ENCODE results near the gene CACNA1B. TPM values are rescaled to one million over a fixed set of nuclear protein-coding genes. Genes with fewer than 3 reads are reported as not detected.

The CACNA1B gene
- total and polyA plus RNA-seq, 2 of the 13 experiments (the other 11 are each of a cell fraction or from before 2014, with no cell fraction given): under 0.01 to 0.04 TPM

- TF ChIP-seq, protein P1, sequence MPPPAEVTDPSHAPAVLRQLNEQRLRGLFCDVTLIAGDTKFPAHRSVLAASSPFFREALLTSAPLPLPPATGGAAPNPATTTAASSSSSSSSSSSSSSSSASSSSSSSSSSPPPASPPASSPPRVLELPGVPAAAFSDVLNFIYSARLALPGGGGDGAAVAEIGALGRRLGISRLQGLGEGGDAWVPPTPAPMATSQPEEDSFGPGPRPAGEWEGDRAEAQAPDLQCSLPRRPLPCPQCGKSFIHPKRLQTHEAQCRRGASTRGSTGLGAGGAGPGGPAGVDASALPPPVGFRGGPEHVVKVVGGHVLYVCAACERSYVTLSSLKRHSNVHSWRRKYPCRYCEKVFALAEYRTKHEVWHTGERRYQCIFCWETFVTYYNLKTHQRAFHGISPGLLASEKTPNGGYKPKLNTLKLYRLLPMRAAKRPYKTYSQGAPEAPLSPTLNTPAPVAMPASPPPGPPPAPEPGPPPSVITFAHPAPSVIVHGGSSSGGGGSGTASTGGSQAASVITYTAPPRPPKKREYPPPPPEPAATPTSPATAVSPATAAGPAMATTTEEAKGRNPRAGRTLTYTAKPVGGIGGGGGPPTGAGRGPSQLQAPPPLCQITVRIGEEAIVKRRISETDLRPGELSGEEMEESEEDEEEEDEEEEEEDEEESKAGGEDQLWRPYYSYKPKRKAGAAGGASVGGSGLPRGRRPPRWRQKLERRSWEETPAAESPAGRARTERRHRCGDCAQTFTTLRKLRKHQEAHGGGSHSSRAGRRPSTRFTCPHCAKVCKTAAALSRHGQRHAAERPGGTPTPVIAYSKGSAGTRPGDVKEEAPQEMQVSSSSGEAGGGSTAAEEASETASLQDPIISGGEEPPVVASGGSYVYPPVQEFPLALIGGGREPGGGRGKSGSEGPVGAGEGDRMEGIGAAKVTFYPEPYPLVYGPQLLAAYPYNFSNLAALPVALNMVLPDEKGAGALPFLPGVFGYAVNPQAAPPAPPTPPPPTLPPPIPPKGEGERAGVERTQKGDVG (CRISPR knock-in tag; IDR thresholded peaks at IDR 0.05; ENCODE audit: borderline replicate concordance): no peak
- TF ChIP-seq EP300 (IDR thresholded peaks at IDR 0.05; ENCODE audit: low read depth in 2 of 2, low read length in 2 of 2) (no peak), EP300 (CRISPR knock-in tag; IDR thresholded peaks at IDR 0.05; ENCODE audit: borderline replicate concordance) (no peak)
Observed at GRCh38 chr9:138058181-138058580, 180.6 kb downstream of the CACNA1B start (continued).

GRCh38 chr9:138059196-138059595 lies 181.6 kb downstream of the CACNA1B start:
- no peaks in the 10 kb centered on the region for H3K36me3 ChIP-seq (replicated peaks in 1 of 2; ENCODE audit: control insufficient read depth in 1 of 2, insufficient read depth in 2 of 2, low read length in 2 of 2)
- no peak for DNase-seq (ENCODE audit: low spot score)
- intact Hi-C loops (cut with micrococcal nuclease; ENCODE audit: unreplicated experiment) (no loop called here), in situ Hi-C loops (cut with HindIII; ENCODE audit: extremely low pct_ligation_motif_present, low pct_unique_long_range_greater_than_20kb) (no loop called here)
- ChIA-PET CTCF (ENCODE audit: low intra/inter-chr PET ratio, low total read pairs) (no interaction called here), POLR2A (no interaction called here)
- 0% methylated on average over 1 of the region's 3 CpGs for WGBS (ENCODE audit: low lambda C conversion rate)
- H3K4me2 ChIP-seq (ENCODE audit: low read depth, low read length): no peak overlapping the region
- H3K9ac ChIP-seq (ENCODE audit: insufficient read depth, low read depth, low read length): no peak overlapping the region
- no peak for TF ChIP-seq ESRRA (CRISPR knock-in tag; IDR thresholded peaks at IDR 0.05; ENCODE audit: low read depth)
- no peak for TF ChIP-seq ZNF577 (CRISPR knock-in tag; IDR thresholded peaks at IDR 0.05; ENCODE audit: borderline replicate concordance, low read depth)
- TF ChIP-seq ONECUT2 (CRISPR knock-in tag; IDR thresholded peaks at IDR 0.05): no peak
- no peak for TF ChIP-seq MZF1 (CRISPR knock-in tag; IDR thresholded peaks at IDR 0.05; ENCODE audit: borderline replicate concordance)
- no peak for TF ChIP-seq ZNF282 (IDR thresholded peaks at IDR 0.05; ENCODE audit: partially characterized antibody)
- TF ChIP-seq CEBPZ (IDR thresholded peaks at IDR 0.05; ENCODE audit: low read length): no peak
- no peak for TF ChIP-seq ZNF530 (CRISPR knock-in tag; IDR thresholded peaks at IDR 0.05; ENCODE audit: low read depth)
- no peak for TF ChIP-seq SMYD3 (CRISPR knock-in tag; IDR thresholded peaks at IDR 0.05)
- TF ChIP-seq PHF21A (CRISPR knock-in tag; IDR thresholded peaks at IDR 0.05): no peak
- TF ChIP-seq CEBPG (CRISPR knock-in tag; IDR thresholded peaks at IDR 0.05): no peak
- no peak for TF ChIP-seq ZSCAN9 (CRISPR knock-in tag; IDR thresholded peaks at IDR 0.05; ENCODE audit: borderline replicate concordance)
- TF ChIP-seq IKZF5 (CRISPR knock-in tag; IDR thresholded peaks at IDR 0.05): no peak
- H3K27me3 ChIP-seq (ENCODE audit: control insufficient read depth in 1 of 2, insufficient read depth in 2 of 2, low read length in 2 of 2): peaks cover 4 to 36% of the 10 kb centered on the region in 2 experiments; a peak in 4 of 5 replicates
- no peaks in the 10 kb centered on the region for H4K20me1 ChIP-seq (ENCODE audit: insufficient read depth, low read length)
- FAIRE-seq: no peak
- no peak overlapping the region for H3K4me3 ChIP-seq (replicated peaks in 1 of 3; ENCODE audit: insufficient read depth in 1 of 3, low read depth in 2 of 3, low read length in 3 of 3)
- no peaks in the 10 kb centered on the region for H3K9me3 ChIP-seq (ENCODE audit: low read length)
- H3K27ac ChIP-seq (ENCODE audit: extremely low read length, insufficient read depth, low read length): no peak overlapping the region
- H3K79me2 ChIP-seq (ENCODE audit: insufficient read depth, low read length): no peaks in the 10 kb centered on the region
- no TSS peak for BruUV-seq (replicated peaks)
- ATAC-seq: no peak
- H2AFZ ChIP-seq (ENCODE audit: low read length): no peak overlapping the region
- H3K4me1 ChIP-seq (ENCODE audit: insufficient read depth, low read length): no peaks in the 10 kb centered on the region

All from HepG2 (cell line).